22Rv1 (cell line): Measurements from ENCODE around the gene NT5C3B.

Experiments
- CTCF ChIP-seq: fragments of 450-650 bp; IDR thresholded peaks from 2 replicates; pipeline ENCODE4 v1.5.1; 2017; ENCODE audit warnings: mild to moderate bottlenecking
- ZFX ChIP-seq: fragments of 450-650 bp; IDR thresholded peaks from 2 replicates; pipeline ENCODE4 v1.6.1; 2017; ENCODE audit warnings: antibody characterized with exemption, borderline replicate concordance

- peak; percentile 94 for TF ChIP-seq CTCF
- no peak for TF ChIP-seq ZFX
Measured at GRCh38 chr17:41801374-41802271, 34.4 kb downstream of the NT5C3B start.
